Stomach (tissue), 4 donors: ENCODE measurements around the gene SLC24A3.

Experiments
- POLR2A ChIP-seq, 4 donors: fragments of 450-650 bp; IDR thresholded peaks; one replicate each; pipeline ENCODE4 v1.6.1; 2016; ENCODE audit warnings: antibody characterized with exemption in 4 of 4, control low read depth in 2 of 4, mild to moderate bottlenecking in 1 of 4, moderate library complexity in 1 of 4
- TF ChIP-seq, protein P1 (sequence below), 7 experiments: fragments of 450-650 bp in 4 of 7; fragments of 200-600 bp in 3 of 7; sonication (generic) in 3 of 7; IDR thresholded peaks; one replicate each; pipeline ENCODE4 v1.5.1; 2016 to 2019; ENCODE audit warnings: antibody characterized with exemption in 7 of 7, control low read depth in 2 of 7, mild to moderate bottlenecking in 1 of 7

- TF ChIP-seq, protein P1, sequence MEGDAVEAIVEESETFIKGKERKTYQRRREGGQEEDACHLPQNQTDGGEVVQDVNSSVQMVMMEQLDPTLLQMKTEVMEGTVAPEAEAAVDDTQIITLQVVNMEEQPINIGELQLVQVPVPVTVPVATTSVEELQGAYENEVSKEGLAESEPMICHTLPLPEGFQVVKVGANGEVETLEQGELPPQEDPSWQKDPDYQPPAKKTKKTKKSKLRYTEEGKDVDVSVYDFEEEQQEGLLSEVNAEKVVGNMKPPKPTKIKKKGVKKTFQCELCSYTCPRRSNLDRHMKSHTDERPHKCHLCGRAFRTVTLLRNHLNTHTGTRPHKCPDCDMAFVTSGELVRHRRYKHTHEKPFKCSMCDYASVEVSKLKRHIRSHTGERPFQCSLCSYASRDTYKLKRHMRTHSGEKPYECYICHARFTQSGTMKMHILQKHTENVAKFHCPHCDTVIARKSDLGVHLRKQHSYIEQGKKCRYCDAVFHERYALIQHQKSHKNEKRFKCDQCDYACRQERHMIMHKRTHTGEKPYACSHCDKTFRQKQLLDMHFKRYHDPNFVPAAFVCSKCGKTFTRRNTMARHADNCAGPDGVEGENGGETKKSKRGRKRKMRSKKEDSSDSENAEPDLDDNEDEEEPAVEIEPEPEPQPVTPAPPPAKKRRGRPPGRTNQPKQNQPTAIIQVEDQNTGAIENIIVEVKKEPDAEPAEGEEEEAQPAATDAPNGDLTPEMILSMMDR (IDR thresholded peaks at IDR 0.05) = no peak
- no peak for TF ChIP-seq POLR2A (IDR thresholded peaks at IDR 0.05)
Observed at GRCh38 chr20:19392344-19393130, 180.1 kb downstream of the SLC24A3 start.
